ENCODE data around the gene CPLX4. TPM values are rescaled to one million over a fixed set of nuclear protein-coding genes. Genes with fewer than 3 reads are reported as not detected.

CPLX4 gene
- polyA plus RNA-seq, 2 donors = not detected

DNA sequence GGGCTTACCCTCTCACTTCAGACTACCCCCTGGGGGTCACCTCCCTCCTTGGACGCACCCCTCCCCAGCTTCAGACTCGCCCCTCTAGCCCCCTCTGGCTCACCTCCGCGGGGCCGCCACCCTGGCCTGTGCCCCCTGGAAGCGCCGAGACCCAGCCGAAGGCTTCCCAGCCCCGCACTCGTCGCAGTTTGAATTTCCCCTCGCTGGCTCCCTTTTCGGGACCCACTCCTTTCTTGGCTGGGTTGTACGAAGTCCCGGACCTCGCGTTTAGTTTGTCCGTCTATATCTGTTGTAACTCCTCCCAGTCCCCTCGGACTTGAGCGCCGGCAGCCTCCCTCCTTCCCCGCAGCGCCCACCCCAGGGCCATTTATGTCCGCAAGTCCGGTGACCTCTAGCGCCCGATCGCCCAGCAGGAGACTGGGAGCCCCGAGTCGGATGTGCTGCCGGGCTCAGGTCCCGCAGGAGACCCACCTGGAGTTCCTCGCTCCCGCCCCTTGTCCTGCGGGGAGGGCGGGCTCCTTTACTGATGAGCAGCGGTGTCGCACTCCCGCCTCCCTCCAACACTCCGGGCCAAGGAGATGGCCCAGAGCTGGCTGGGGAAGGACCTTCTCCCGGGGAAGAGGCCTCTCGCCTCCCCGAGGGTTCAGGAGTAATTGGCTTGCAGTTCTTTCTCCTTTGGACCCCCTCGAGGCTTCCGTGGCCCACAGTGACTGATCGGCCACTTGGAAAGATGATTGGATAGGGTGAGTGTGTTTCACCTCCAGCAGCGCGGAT lies 44.5 kb downstream of the CPLX4 start:
- Histone ChIP-seq H3K4me1 (ENCODE audit: control insufficient read depth in 2 of 2, insufficient read depth in 2 of 2, low read length in 1 of 2) (peaks cover 9 to 15% of the 10 kb centered on the region in 2 donors), H3K27me3 (ENCODE audit: control insufficient read depth in 1 of 2, insufficient read depth in 2 of 2, low read length in 2 of 2) (peaks cover 0 to 48% of the 10 kb centered on the region in 2 donors), H3K36me3 (ENCODE audit: control insufficient read depth in 2 of 2, insufficient read depth in 2 of 2, low read length in 1 of 2) (no peaks in the 10 kb centered on the region), H3K9me3 (ENCODE audit: control insufficient read depth in 2 of 2, insufficient read depth in 1 of 2, low read depth in 1 of 2, low read length in 1 of 2) (peaks cover 0 to 8% of the 10 kb centered on the region in 2 donors), H3K27ac (ENCODE audit: low read depth in 2 of 2, low read length in 1 of 2) (no peak overlapping the region), H3K4me3 (ENCODE audit: low read depth in 1 of 2, low read length in 2 of 2) (no peak overlapping the region)
- 6% methylated on average over 48 of the region's 48 CpGs for WGBS, 2 donors

DNA sequence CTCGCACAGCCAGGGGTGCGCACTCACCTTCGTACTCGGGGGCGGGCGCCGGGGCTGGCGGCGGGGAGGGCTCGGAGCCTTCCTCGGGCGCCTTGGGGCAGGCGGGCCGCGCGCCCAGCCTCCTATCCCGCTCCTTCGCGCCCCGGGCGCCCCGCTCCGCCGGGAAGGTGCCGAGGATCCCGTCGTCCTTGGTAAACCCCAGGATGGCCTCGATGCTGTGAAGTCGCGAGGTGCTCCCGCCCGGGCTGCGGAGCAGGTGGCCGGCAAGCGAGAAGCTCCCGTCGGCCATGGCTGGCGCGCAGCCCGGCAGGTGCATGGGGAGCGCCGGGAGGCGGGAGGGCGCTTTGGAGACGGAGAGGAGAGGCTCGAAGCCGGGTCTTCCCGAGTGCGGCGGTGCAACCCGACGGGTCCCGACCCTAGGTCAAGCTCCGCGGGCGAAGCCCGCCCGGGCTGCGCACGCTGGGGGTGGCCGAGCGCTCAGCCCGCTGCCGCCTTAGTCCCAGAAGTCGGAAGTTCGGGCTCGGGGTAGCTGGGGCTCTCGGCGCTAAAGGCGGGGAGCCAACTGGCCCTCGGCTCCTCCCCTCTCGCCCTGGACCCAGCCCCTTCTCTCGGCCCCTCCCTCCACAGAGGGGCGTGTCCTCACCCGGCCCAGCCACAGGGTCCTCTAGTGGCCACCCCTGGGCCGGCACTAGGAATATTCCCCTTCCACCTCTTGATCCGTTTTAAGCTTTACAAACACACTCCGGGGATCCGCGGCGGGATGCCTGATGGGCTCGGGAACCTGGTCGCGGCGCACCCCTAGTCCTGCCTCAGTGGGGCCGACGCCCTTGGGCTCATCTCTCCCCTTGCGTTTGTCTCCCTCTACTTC lies 45.3 kb downstream of the CPLX4 start, which contains the start of gene RAX:
RAX (minus strand) TSS at position 564 of the 868 bp plus-strand sequence; CDS start at position 316, 248 bp downstream.
- Histone ChIP-seq H3K9me3 (ENCODE audit: control insufficient read depth in 2 of 2, insufficient read depth in 1 of 2, low read depth in 1 of 2, low read length in 1 of 2) (peaks cover 0 to 8% of the 10 kb centered on the region in 2 donors), H3K27ac (ENCODE audit: low read depth in 2 of 2, low read length in 1 of 2) (no peak within 1 kb of the TSS), H3K27me3 (ENCODE audit: control insufficient read depth in 1 of 2, insufficient read depth in 2 of 2, low read length in 2 of 2) (peaks cover 0 to 56% of the 10 kb centered on the region in 2 donors), H3K4me3 (ENCODE audit: low read depth in 1 of 2, low read length in 2 of 2) (peak within 1 kb of the TSS; percentile 24 to 42), H3K36me3 (ENCODE audit: control insufficient read depth in 2 of 2, insufficient read depth in 2 of 2, low read length in 1 of 2) (no peaks in the 10 kb centered on the region), H3K4me1 (ENCODE audit: control insufficient read depth in 2 of 2, insufficient read depth in 2 of 2, low read length in 1 of 2) (peaks cover 12 to 16% of the 10 kb centered on the region in 2 donors)
- 3% methylated on average over 74 to 88 of the region's 88 CpGs for WGBS, 2 donors

DNA sequence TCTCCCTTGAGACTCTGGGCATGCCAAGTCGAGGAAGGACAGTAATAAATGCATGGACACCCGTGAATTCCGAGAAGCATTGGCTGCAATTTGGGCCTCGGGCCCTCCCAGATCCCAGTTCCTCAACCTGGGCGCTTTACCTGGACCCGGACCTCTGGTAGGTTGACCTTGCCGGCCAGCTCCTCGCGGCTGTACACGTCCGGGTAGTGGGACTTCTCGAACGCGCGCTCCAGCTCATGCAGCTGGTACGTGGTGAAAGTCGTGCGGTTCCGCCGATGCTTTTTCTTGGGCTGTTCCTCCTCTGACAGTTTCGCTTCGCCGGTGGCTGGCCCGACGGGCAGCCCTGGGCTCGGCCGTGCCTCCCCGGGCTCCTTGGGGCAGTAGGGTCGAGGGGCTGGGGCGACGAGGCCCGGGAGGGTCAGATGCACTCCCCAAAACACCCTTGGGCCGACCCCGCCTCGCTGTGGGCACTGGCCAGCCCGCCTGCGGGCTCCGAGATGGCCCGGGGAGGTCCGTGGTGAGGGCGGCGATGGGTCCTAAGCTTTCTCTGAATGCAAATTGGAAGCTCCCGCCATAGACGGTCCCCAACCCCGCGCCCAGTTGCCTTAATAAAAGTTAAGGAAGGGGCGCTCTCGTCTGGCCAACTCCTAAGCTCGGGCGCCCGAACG lies 46.1 kb downstream of the CPLX4 start:
- WGBS, 2 donors = 3 to 4% methylated on average over 49 to 52 of the region's 52 CpGs
- peak overlapping the region; percentile 24 to 42 for H3K4me3 ChIP-seq (ENCODE audit: low read depth in 1 of 2, low read length in 2 of 2)

DNA sequence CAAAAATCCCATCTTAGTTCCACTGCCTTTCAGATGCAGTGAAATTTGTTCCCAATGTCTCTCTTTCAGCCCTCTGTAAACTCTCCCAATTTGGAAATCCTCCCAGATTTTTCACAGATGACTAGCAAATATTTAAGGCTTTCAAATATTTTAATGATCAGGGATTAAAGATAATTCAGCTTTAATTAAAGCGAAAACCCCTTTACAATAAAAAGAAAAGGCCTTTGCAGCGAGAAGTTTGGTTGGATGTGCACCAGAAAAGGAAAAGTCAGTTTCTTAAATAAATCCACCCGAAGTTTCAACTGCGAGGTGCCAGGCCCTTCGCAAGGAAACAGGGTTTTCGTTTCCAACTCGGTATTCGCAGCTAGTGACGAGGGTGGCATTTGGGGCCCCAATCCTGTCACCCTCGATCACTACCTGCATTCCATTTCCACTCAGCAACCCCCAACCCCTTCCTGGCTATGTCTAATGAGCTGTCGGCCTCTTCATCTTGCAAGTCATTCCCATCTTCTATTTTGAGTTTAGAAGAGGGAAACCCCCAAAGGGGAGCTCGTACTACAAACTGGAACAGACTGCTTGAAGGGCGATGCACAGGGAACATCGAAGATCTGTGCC lies 46.7 kb downstream of the CPLX4 start:
- Histone ChIP-seq H3K9me3 (ENCODE audit: control insufficient read depth in 2 of 2, insufficient read depth in 1 of 2, low read depth in 1 of 2, low read length in 1 of 2) (peaks cover 0 to 8% of the 10 kb centered on the region in 2 donors), H3K36me3 (ENCODE audit: control insufficient read depth in 2 of 2, insufficient read depth in 2 of 2, low read length in 1 of 2) (no peaks in the 10 kb centered on the region), H3K27me3 (ENCODE audit: control insufficient read depth in 1 of 2, insufficient read depth in 2 of 2, low read length in 2 of 2) (peaks cover 0 to 61% of the 10 kb centered on the region in 2 donors), H3K4me1 (ENCODE audit: control insufficient read depth in 2 of 2, insufficient read depth in 2 of 2, low read length in 1 of 2) (peaks cover 16 to 20% of the 10 kb centered on the region in 2 donors), H3K27ac (ENCODE audit: low read depth in 2 of 2, low read length in 1 of 2) (no peak overlapping the region), H3K4me3 (ENCODE audit: low read depth in 1 of 2, low read length in 2 of 2) (peak overlapping the region in 1 of 2 donors; percentile 42)
- 14 to 18% methylated on average over 14 of the region's 14 CpGs for WGBS, 2 donors

More for the DNA sequence above, 46.1 kb downstream of the CPLX4 start:
- no peak overlapping the region for H3K27ac ChIP-seq (ENCODE audit: low read depth in 2 of 2, low read length in 1 of 2)
- H3K9me3 ChIP-seq (ENCODE audit: control insufficient read depth in 2 of 2, insufficient read depth in 1 of 2, low read depth in 1 of 2, low read length in 1 of 2) = peaks cover 0 to 8% of the 10 kb centered on the region in 2 donors
- peaks cover 0 to 60% of the 10 kb centered on the region in 2 donors for H3K27me3 ChIP-seq (ENCODE audit: control insufficient read depth in 1 of 2, insufficient read depth in 2 of 2, low read length in 2 of 2)
- H3K4me1 ChIP-seq (ENCODE audit: control insufficient read depth in 2 of 2, insufficient read depth in 2 of 2, low read length in 1 of 2) = peaks cover 16 to 20% of the 10 kb centered on the region in 2 donors
- no peaks in the 10 kb centered on the region for H3K36me3 ChIP-seq (ENCODE audit: control insufficient read depth in 2 of 2, insufficient read depth in 2 of 2, low read length in 1 of 2)

DNA sequence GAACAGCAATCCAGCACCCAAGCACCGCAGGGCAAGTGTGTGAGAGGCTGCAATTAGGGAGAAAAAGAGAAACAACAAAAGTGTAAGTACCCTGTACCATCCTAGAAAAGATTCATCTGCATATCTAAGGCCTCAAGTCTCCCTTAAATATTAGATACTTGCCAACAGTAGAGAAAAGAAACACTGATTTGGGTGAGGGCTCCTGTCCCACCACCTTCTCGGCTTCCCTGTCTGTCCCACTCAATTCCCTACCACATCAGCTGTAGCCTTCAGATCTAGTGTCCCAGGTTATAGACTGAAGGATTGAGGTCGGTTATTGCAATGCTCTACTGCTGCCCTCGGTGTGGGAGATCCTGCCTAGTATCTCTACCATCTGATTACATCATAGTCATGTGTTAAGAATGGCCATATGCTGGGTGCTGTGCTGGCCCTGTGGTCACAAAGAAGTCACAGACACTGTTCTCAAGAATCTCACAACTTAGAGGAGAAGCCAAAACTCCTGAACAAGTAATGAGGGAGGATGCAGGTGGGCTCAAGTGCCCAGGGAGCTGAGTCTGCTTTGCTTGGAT lies 47.7 kb downstream of the CPLX4 start:
- WGBS, 2 donors = 37 to 55% methylated on average over 4 of the region's 4 CpGs
- Histone ChIP-seq H3K27ac (ENCODE audit: low read depth in 2 of 2, low read length in 1 of 2) (no peak overlapping the region), H3K36me3 (ENCODE audit: control insufficient read depth in 2 of 2, insufficient read depth in 2 of 2, low read length in 1 of 2) (no peaks in the 10 kb centered on the region), H3K4me1 (ENCODE audit: control insufficient read depth in 2 of 2, insufficient read depth in 2 of 2, low read length in 1 of 2) (peaks cover 16 to 20% of the 10 kb centered on the region in 2 donors), H3K9me3 (ENCODE audit: control insufficient read depth in 2 of 2, insufficient read depth in 1 of 2, low read depth in 1 of 2, low read length in 1 of 2) (peaks cover 0 to 8% of the 10 kb centered on the region in 2 donors), H3K27me3 (ENCODE audit: control insufficient read depth in 1 of 2, insufficient read depth in 2 of 2, low read length in 2 of 2) (peaks cover 0 to 60% of the 10 kb centered on the region in 2 donors), H3K4me3 (ENCODE audit: low read depth in 1 of 2, low read length in 2 of 2) (no peak overlapping the region)

DNA sequence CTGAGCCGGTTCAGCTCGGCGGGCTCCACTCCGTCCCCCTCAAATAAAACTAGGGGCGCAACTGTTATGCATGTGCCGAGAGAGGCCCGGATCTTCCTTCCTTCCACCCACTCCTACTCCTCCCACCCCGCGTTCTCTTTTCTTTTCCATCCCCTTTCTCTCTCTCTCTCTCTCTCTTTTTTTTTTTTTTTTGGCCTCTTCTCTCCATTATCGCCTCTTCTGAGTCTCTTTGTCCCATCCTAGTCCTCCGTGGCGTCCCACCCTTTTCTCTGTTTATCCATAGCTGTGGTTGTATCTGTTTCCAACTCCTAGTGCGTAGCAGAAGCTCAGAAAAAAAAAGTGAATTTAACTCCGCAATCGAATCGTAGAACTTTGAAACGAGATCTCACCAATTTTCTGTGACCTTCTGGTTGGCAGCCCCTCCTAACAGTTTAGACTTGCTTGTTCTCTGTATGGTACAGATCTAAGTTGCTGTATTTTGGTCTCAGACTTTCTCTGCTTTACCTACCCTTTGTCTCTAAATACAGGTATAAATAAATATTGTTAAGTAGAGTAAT lies 48.8 kb downstream of the CPLX4 start:
- WGBS, 2 donors = 8 to 9% methylated on average over 15 to 17 of the region's 17 CpGs
- Histone ChIP-seq H3K36me3 (ENCODE audit: control insufficient read depth in 2 of 2, insufficient read depth in 2 of 2, low read length in 1 of 2) (no peaks in the 10 kb centered on the region), H3K4me3 (ENCODE audit: low read depth in 1 of 2, low read length in 2 of 2) (peak overlapping the region; percentile 13), H3K27ac (ENCODE audit: low read depth in 2 of 2, low read length in 1 of 2) (no peak overlapping the region), H3K9me3 (ENCODE audit: control insufficient read depth in 2 of 2, insufficient read depth in 1 of 2, low read depth in 1 of 2, low read length in 1 of 2) (peaks cover 4 to 12% of the 10 kb centered on the region in 2 donors), H3K4me1 (ENCODE audit: control insufficient read depth in 2 of 2, insufficient read depth in 2 of 2, low read length in 1 of 2) (peaks cover 16 to 20% of the 10 kb centered on the region in 2 donors), H3K27me3 (ENCODE audit: control insufficient read depth in 1 of 2, insufficient read depth in 2 of 2, low read length in 2 of 2) (peaks cover 0 to 67% of the 10 kb centered on the region in 2 donors)

DNA sequence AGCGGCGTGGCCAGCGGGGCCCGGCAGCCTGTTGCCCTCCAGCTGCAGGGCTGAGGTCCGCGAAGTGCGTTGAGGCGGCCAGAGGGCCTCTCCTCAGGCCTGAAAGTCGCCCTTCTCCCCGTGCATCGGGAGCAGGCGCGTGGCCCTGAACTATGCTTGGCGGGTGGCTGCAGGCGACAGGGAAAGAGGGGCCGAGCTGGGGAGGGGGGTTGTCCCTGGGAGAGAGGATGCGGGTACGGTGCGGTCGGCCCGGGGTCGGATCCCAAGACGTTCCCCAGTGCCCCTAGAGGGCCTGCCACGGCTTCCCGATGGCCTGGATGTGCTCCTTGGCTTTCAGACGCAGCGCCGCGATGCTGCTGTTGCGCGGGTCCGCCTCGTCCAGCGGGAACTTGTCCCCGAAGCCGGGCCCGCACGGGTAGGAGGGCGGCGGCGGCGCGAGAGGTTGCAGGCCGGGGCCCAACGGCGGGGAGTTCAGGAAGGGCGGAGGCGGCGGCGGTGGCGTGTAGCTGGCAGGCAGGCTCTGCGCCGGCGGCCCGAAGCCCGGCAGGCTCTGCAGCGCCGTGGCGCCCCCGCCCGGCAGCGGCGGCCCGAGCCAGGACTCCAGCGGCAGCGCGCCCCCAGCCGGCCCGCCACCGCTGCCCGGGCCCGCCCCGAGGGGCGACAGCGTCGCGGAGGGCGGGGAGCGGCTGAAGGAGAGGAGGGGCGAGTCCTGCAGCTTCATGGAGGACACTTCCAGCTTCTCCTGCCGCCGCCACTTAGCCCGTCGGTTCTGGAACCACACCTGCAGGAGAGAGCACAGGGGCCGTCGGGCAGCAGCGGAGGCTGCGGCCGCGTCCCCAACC lies 49.5 kb downstream of the CPLX4 start:
- peaks cover 4 to 13% of the 10 kb centered on the region in 2 donors for H3K9me3 ChIP-seq (ENCODE audit: control insufficient read depth in 2 of 2, insufficient read depth in 1 of 2, low read depth in 1 of 2, low read length in 1 of 2)
- H3K27ac ChIP-seq (ENCODE audit: low read depth in 2 of 2, low read length in 1 of 2) = no peak overlapping the region
- peaks cover 16 to 18% of the 10 kb centered on the region in 2 donors for H3K4me1 ChIP-seq (ENCODE audit: control insufficient read depth in 2 of 2, insufficient read depth in 2 of 2, low read length in 1 of 2)
- WGBS, 2 donors = 3% methylated on average over 51 to 90 of the region's 90 CpGs
- H3K27me3 ChIP-seq (ENCODE audit: control insufficient read depth in 1 of 2, insufficient read depth in 2 of 2, low read length in 2 of 2) = peaks cover 0 to 60% of the 10 kb centered on the region in 2 donors
- peak overlapping the region; percentile 13 for H3K4me3 ChIP-seq (ENCODE audit: low read depth in 1 of 2, low read length in 2 of 2)
- no peaks in the 10 kb centered on the region for H3K36me3 ChIP-seq (ENCODE audit: control insufficient read depth in 2 of 2, insufficient read depth in 2 of 2, low read length in 1 of 2)

DNA sequence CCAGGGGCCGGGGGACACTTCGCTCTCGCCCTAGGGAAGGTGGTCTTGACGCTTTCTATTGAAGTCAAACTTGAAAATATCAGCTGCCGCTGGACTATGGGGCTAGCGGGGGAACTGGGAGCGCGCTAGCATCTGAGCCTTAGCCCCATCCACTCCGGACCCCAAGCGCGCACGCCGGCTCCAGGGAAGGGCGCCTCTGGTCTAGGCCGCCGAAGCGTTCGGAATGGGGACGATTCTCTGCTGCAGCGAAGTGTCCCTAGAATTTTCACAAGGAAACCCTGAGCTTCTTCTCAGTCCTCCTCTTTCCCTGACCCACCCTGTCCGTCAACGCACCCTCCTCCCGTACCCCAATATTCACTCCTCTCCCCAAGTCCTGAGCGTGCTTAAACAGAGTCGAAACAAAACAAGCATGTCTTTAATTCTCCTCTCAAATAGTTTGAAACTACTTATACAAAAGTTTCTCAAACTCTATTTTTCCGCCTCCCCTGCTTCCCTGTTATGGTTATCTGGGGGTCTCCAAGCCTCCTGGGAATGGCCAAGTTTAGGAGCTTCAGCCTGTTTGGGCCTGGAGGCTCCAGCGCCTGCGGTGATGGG lies 50.2 kb downstream of the CPLX4 start:
- no peaks in the 10 kb centered on the region for H3K36me3 ChIP-seq (ENCODE audit: control insufficient read depth in 2 of 2, insufficient read depth in 2 of 2, low read length in 1 of 2)
- H3K9me3 ChIP-seq (ENCODE audit: control insufficient read depth in 2 of 2, insufficient read depth in 1 of 2, low read depth in 1 of 2, low read length in 1 of 2) = peaks cover 4 to 10% of the 10 kb centered on the region in 2 donors
- H3K27ac ChIP-seq (ENCODE audit: low read depth in 2 of 2, low read length in 1 of 2) = no peak overlapping the region
- peaks cover 0 to 55% of the 10 kb centered on the region in 2 donors for H3K27me3 ChIP-seq (ENCODE audit: control insufficient read depth in 1 of 2, insufficient read depth in 2 of 2, low read length in 2 of 2)
- WGBS, 2 donors = 12 to 15% methylated on average over 28 of the region's 28 CpGs
- H3K4me3 ChIP-seq (ENCODE audit: low read depth in 1 of 2, low read length in 2 of 2) = no peak overlapping the region
- peaks cover 8 to 12% of the 10 kb centered on the region in 2 donors for H3K4me1 ChIP-seq (ENCODE audit: control insufficient read depth in 2 of 2, insufficient read depth in 2 of 2, low read length in 1 of 2)
